Measurements from ENCODE around the gene WNT2B.

Gene WNT2B

GRCh38 chr1:112496290-112496689, 12.5 kb upstream of the WNT2B start:
- no peak overlapping the region for H3K9ac ChIP-seq (ENCODE audit: low read length)
- H4K5ac ChIP-seq (ENCODE audit: low read length) = no peak overlapping the region
- H2BK120ac ChIP-seq (ENCODE audit: low read depth, low read length) = no peak overlapping the region
- no peak overlapping the region for H2AK5ac ChIP-seq (ENCODE audit: low read length)
- H3K4me3 ChIP-seq (ENCODE audit: low read length) = no peak overlapping the region
- no peak overlapping the region for H3K27ac ChIP-seq (ENCODE audit: low read depth, low read length)
- WGBS (ENCODE audit: extremely low coverage, insufficient coverage, low lambda C conversion rate) = no CpG with 5 or more reads among the region's 5 CpGs
- H3K18ac ChIP-seq (ENCODE audit: low read length) = no peak overlapping the region
- H4K8ac ChIP-seq (ENCODE audit: low read depth, low read length) = no peak overlapping the region
- H3K23ac ChIP-seq (ENCODE audit: low read length) = no peak overlapping the region
- H3K36me3 ChIP-seq (ENCODE audit: control insufficient read depth, insufficient read depth, low read length) = no peaks in the 10 kb centered on the region
- DNase-seq = no peak
- no peak overlapping the region for H3K4ac ChIP-seq (ENCODE audit: low read depth, low read length)
- no peaks in the 10 kb centered on the region for H3K79me1 ChIP-seq (ENCODE audit: low read length)
- H3K56ac ChIP-seq (ENCODE audit: low read length) = no peak overlapping the region
- H3K79me2 ChIP-seq (ENCODE audit: control insufficient read depth, insufficient read depth, low read length) = no peaks in the 10 kb centered on the region
- no peak overlapping the region for H3K4me2 ChIP-seq (ENCODE audit: low read length)
- H2BK5ac ChIP-seq (ENCODE audit: low read length) = no peak overlapping the region
- no peaks in the 10 kb centered on the region for H3K4me1 ChIP-seq (ENCODE audit: control insufficient read depth, low read depth, low read length)
- H3K27me3 ChIP-seq (ENCODE audit: insufficient read depth, low read length, poor library complexity) = peaks cover 5% of the 10 kb centered on the region
- no peak overlapping the region for H2BK15ac ChIP-seq (replicated peaks; ENCODE audit: low read depth)

GRCh38 chr1:112501810-112502641, 6.7 kb upstream of the WNT2B start:
- H3K9ac ChIP-seq (ENCODE audit: low read length) = peak overlapping the region; percentile 39
- peak; percentile 58 for DNase-seq
- H3K4ac ChIP-seq (ENCODE audit: low read depth, low read length) = no peak overlapping the region

GRCh38 chr1:112502826-112503225, 5.9 kb upstream of the WNT2B start:
- no peak overlapping the region for H2BK5ac ChIP-seq (ENCODE audit: low read length)
- H4K5ac ChIP-seq (ENCODE audit: low read length) = no peak overlapping the region
- H3K18ac ChIP-seq (ENCODE audit: low read length) = no peak overlapping the region
- H3K27ac ChIP-seq (ENCODE audit: low read depth, low read length) = no peak overlapping the region
- peak; percentile 49 for DNase-seq
- no peak overlapping the region for H3K4me3 ChIP-seq (ENCODE audit: low read length)
- H3K4me2 ChIP-seq (ENCODE audit: low read length) = no peak overlapping the region
- H3K79me1 ChIP-seq (ENCODE audit: low read length) = no peaks in the 10 kb centered on the region
- no CpG with 5 or more reads among the region's 2 CpGs for WGBS (ENCODE audit: extremely low coverage, insufficient coverage, low lambda C conversion rate)
- H3K79me2 ChIP-seq (ENCODE audit: control insufficient read depth, insufficient read depth, low read length) = no peaks in the 10 kb centered on the region
- H3K9ac ChIP-seq (ENCODE audit: low read length) = no peak overlapping the region
- H3K4ac ChIP-seq (ENCODE audit: low read depth, low read length) = no peak overlapping the region
- peaks cover 13% of the 10 kb centered on the region for H3K27me3 ChIP-seq (ENCODE audit: insufficient read depth, low read length, poor library complexity)
- H3K36me3 ChIP-seq (ENCODE audit: control insufficient read depth, insufficient read depth, low read length) = no peaks in the 10 kb centered on the region
- no peak overlapping the region for H2BK15ac ChIP-seq (replicated peaks; ENCODE audit: low read depth)
- H3K4me1 ChIP-seq (ENCODE audit: control insufficient read depth, low read depth, low read length) = no peaks in the 10 kb centered on the region
- no peak overlapping the region for H2BK120ac ChIP-seq (ENCODE audit: low read depth, low read length)
- no peak overlapping the region for H3K56ac ChIP-seq (ENCODE audit: low read length)
- H2AK5ac ChIP-seq (ENCODE audit: low read length) = no peak overlapping the region
- no peak overlapping the region for H4K8ac ChIP-seq (ENCODE audit: low read depth, low read length)
- no peak overlapping the region for H3K23ac ChIP-seq (ENCODE audit: low read length)

More at GRCh38 chr1:112501810-112502641, 6.7 kb upstream of the WNT2B start:
- no peak overlapping the region for H4K8ac ChIP-seq (ENCODE audit: low read depth, low read length)
- no peak overlapping the region for H3K23ac ChIP-seq (ENCODE audit: low read length)
- no peaks in the 10 kb centered on the region for H3K79me1 ChIP-seq (ENCODE audit: low read length)
- peaks cover 13% of the 10 kb centered on the region for H3K27me3 ChIP-seq (ENCODE audit: insufficient read depth, low read length, poor library complexity)
- H2AK5ac ChIP-seq (ENCODE audit: low read length) = no peak overlapping the region
- no peaks in the 10 kb centered on the region for H3K79me2 ChIP-seq (ENCODE audit: control insufficient read depth, insufficient read depth, low read length)
- no peak overlapping the region for H4K5ac ChIP-seq (ENCODE audit: low read length)
- H2BK120ac ChIP-seq (ENCODE audit: low read depth, low read length) = no peak overlapping the region
- peak overlapping the region; percentile 3 for H3K4me3 ChIP-seq (ENCODE audit: low read length)
- H3K18ac ChIP-seq (ENCODE audit: low read length) = no peak overlapping the region
- no peak overlapping the region for H2BK15ac ChIP-seq (replicated peaks; ENCODE audit: low read depth)
- no peaks in the 10 kb centered on the region for H3K4me1 ChIP-seq (ENCODE audit: control insufficient read depth, low read depth, low read length)
- no peaks in the 10 kb centered on the region for H3K36me3 ChIP-seq (ENCODE audit: control insufficient read depth, insufficient read depth, low read length)
- no peak overlapping the region for H2BK5ac ChIP-seq (ENCODE audit: low read length)
- H3K4me2 ChIP-seq (ENCODE audit: low read length) = peak overlapping the region; percentile 56
- no peak overlapping the region for H3K27ac ChIP-seq (ENCODE audit: low read depth, low read length)
- WGBS (ENCODE audit: extremely low coverage, insufficient coverage, low lambda C conversion rate) = no CpG with 5 or more reads among the region's 65 CpGs
- H3K56ac ChIP-seq (ENCODE audit: low read length) = peak overlapping the region; percentile 65

DNA sequence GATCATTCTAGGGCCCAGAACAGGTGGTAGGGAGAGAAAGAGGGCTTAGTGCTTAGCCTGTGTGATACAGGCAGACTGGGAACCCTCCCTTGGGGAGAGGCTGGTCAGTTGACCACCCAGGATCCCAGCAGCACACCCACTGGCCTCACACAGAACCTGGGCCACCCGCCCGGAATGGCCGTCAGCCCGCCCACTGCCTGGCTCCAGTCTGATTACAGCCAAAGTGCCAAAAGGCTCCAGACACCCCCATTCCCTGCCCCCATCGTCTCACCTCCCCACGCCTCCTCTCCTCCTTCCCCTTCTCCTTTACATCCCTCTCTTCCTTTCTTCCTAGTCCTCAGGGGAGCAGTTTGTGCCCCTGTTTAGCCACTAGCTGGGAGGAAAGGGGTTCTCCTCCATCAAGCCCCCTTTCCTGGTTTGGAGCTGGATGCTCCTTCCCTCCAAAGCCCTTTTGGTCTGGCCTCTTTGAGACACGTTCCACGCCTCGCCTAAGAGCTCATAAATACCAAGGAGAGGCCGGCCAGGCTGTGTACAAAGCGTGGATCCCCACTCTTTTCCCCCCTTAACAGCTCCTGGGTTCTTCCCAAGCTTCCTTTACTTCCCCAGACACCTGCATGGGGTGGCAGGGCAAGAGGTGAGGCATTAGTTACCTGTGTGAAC, 4.6 kb upstream of the WNT2B start:
- Histone ChIP-seq H3K79me2 (ENCODE audit: control insufficient read depth, insufficient read depth, low read length) (no peaks in the 10 kb centered on the region), H3K56ac (ENCODE audit: low read length) (no peak overlapping the region), H3K4ac (ENCODE audit: low read depth, low read length) (no peak overlapping the region), H3K4me2 (ENCODE audit: low read length) (no peak overlapping the region), H2BK15ac (replicated peaks; ENCODE audit: low read depth) (no peak overlapping the region), H3K9ac (ENCODE audit: low read length) (no peak overlapping the region), H3K36me3 (ENCODE audit: control insufficient read depth, insufficient read depth, low read length) (no peaks in the 10 kb centered on the region), H4K8ac (ENCODE audit: low read depth, low read length) (no peak overlapping the region), H2BK5ac (ENCODE audit: low read length) (no peak overlapping the region), H3K4me3 (ENCODE audit: low read length) (no peak overlapping the region), H3K18ac (ENCODE audit: low read length) (no peak overlapping the region), H3K27me3 (ENCODE audit: insufficient read depth, low read length, poor library complexity) (peaks cover 13% of the 10 kb centered on the region), H4K5ac (ENCODE audit: low read length) (no peak overlapping the region), H2BK120ac (ENCODE audit: low read depth, low read length) (no peak overlapping the region), H3K27ac (ENCODE audit: low read depth, low read length) (no peak overlapping the region), H2AK5ac (ENCODE audit: low read length) (no peak overlapping the region), H3K4me1 (ENCODE audit: control insufficient read depth, low read depth, low read length) (no peaks in the 10 kb centered on the region), H3K79me1 (ENCODE audit: low read length) (no peaks in the 10 kb centered on the region), H3K23ac (ENCODE audit: low read length) (no peak overlapping the region)
- DNase-seq = no peak
- WGBS (ENCODE audit: extremely low coverage, insufficient coverage, low lambda C conversion rate) = no CpG with 5 or more reads among the region's 11 CpGs

- Histone ChIP-seq H2BK15ac (replicated peaks; ENCODE audit: low read depth) (no peak overlapping the region), H3K56ac (ENCODE audit: low read length) (no peak overlapping the region), H3K18ac (ENCODE audit: low read length) (no peak overlapping the region), H3K4ac (ENCODE audit: low read depth, low read length) (no peak overlapping the region), H3K36me3 (ENCODE audit: control insufficient read depth, insufficient read depth, low read length) (no peaks in the 10 kb centered on the region), H3K23ac (ENCODE audit: low read length) (no peak overlapping the region), H2BK120ac (ENCODE audit: low read depth, low read length) (no peak overlapping the region), H2AK5ac (ENCODE audit: low read length) (no peak overlapping the region), H3K79me2 (ENCODE audit: control insufficient read depth, insufficient read depth, low read length) (no peaks in the 10 kb centered on the region), H3K27ac (ENCODE audit: low read depth, low read length) (no peak overlapping the region), H3K9ac (ENCODE audit: low read length) (no peak overlapping the region), H4K5ac (ENCODE audit: low read length) (no peak overlapping the region), H3K4me1 (ENCODE audit: control insufficient read depth, low read depth, low read length) (no peaks in the 10 kb centered on the region), H2BK5ac (ENCODE audit: low read length) (no peak overlapping the region), H3K4me2 (ENCODE audit: low read length) (no peak overlapping the region), H3K79me1 (ENCODE audit: low read length) (no peaks in the 10 kb centered on the region), H3K4me3 (ENCODE audit: low read length) (no peak overlapping the region), H4K8ac (ENCODE audit: low read depth, low read length) (no peak overlapping the region), H3K27me3 (ENCODE audit: insufficient read depth, low read length, poor library complexity) (peaks cover 13% of the 10 kb centered on the region)
- DNase-seq = no peak
- no CpG with 5 or more reads among the region's 6 CpGs for WGBS (ENCODE audit: extremely low coverage, insufficient coverage, low lambda C conversion rate)
Measured at GRCh38 chr1:112504661-112505399, 3.9 kb upstream of the WNT2B start.

All from mesendoderm (in vitro differentiated cells).